ENCODE results near the gene PELI2. TPM values are rescaled to one million over a fixed set of nuclear protein-coding genes. Genes with fewer than 3 reads are reported as not detected.

Gene PELI2
- total RNA-seq, 1 experiment from 2014 or later = 19.5 TPM

GRCh38 chr14:56172074-56172473, 53.9 kb downstream of the PELI2 start:
- Mint-ChIP-seq H3K9me3 (ENCODE audit: low read depth, unreplicated experiment) (peaks cover 3% of the 10 kb centered on the region), H3K4me1 (ENCODE audit: low read depth, unreplicated experiment) (peaks cover 46% of the 10 kb centered on the region), H3K27ac (ENCODE audit: unreplicated experiment) (peak overlapping the region; percentile 12), H3K27me3 (ENCODE audit: unreplicated experiment) (no peaks in the 10 kb centered on the region), H3K36me3 (ENCODE audit: insufficient read depth, unreplicated experiment) (no peaks in the 10 kb centered on the region), H3K4me3 (ENCODE audit: low read depth, unreplicated experiment) (no peak overlapping the region)
- CTCF ChIA-PET = interaction anchor here (0.6 kb wide), 1 partner anchor 578 kb away, joined by 4 read pairs; no protein-coding TSS in a partner anchor
- TF ChIP-seq, protein P1, sequence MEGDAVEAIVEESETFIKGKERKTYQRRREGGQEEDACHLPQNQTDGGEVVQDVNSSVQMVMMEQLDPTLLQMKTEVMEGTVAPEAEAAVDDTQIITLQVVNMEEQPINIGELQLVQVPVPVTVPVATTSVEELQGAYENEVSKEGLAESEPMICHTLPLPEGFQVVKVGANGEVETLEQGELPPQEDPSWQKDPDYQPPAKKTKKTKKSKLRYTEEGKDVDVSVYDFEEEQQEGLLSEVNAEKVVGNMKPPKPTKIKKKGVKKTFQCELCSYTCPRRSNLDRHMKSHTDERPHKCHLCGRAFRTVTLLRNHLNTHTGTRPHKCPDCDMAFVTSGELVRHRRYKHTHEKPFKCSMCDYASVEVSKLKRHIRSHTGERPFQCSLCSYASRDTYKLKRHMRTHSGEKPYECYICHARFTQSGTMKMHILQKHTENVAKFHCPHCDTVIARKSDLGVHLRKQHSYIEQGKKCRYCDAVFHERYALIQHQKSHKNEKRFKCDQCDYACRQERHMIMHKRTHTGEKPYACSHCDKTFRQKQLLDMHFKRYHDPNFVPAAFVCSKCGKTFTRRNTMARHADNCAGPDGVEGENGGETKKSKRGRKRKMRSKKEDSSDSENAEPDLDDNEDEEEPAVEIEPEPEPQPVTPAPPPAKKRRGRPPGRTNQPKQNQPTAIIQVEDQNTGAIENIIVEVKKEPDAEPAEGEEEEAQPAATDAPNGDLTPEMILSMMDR (IDR thresholded peaks at IDR 0.05; ENCODE audit: unreplicated experiment) = no peak
- DNase-seq = no peak
- no TSS peak for BruUV-seq (replicated peaks)
- intact Hi-C loops (cut with micrococcal nuclease; ENCODE audit: unreplicated experiment) = no loop called here

DNA sequence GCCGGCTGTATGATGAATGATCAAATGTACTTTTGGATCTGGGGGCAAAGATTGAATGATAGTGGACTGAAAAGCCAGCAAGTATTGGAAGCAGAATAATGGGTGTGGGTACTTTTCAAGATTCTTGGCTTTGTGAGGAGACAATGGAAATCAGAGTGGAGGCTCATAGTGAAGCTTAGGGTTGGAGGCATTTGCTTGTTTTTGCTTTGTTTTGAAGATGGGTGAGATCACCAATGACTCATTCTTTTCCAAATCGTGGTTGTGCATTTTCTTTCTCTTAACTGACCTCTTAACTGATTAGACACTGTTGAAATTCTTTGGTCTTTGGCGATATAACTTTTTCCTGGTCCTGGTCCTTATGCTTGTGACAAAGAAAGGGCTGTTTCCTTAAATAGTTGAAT, 54.4 kb downstream of the PELI2 start:
- no peak overlapping the region for H3K4me3 Mint-ChIP-seq (ENCODE audit: low read depth, unreplicated experiment)

DNA sequence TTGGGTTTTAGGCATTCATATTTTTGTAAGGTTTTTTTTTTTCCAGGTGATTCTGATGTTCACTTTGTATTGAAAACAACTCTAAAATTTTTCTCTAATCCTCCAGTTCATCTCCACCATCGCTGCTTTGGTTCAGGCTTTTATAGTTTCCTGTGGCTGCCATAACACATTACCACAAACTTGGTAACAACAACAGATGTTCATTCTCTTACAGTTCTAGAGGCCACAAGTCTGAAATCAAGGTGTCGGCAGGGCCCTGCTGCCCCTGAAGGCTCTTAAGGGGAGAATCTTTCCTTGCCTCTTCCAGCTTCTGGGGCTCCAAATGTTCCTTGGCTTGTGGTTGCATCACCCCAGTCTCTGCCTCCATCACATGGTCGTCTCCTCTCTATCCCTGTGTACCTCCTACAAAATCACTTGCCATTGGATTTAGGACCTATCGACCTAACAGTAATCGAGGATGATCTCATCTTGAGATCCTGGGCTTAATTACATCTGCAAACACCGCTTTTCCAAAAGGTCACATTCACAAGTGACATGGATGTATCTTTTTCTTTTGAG, 55.2 kb downstream of the PELI2 start:
- Mint-ChIP-seq H3K27ac (ENCODE audit: unreplicated experiment) (peak overlapping the region; percentile 12), H3K9me3 (ENCODE audit: low read depth, unreplicated experiment) (no peaks in the 10 kb centered on the region), H3K27me3 (ENCODE audit: unreplicated experiment) (no peaks in the 10 kb centered on the region), H3K4me1 (ENCODE audit: low read depth, unreplicated experiment) (peaks cover 34% of the 10 kb centered on the region), H3K4me3 (ENCODE audit: low read depth, unreplicated experiment) (no peak overlapping the region), H3K36me3 (ENCODE audit: insufficient read depth, unreplicated experiment) (no peaks in the 10 kb centered on the region)
- no peak for DNase-seq
- CTCF ChIA-PET = no interaction called here
- intact Hi-C loops (cut with micrococcal nuclease; ENCODE audit: unreplicated experiment) = no loop called here
- no TSS peak for BruUV-seq (replicated peaks)
- TF ChIP-seq, protein P1 (IDR thresholded peaks at IDR 0.05; ENCODE audit: unreplicated experiment) = no peak

More for the DNA sequence above, 54.4 kb downstream of the PELI2 start:
- DNase-seq = no peak
- CTCF ChIA-PET = interaction anchor here (0.6 to 0.8 kb wide), 2 partner anchors 9 to 579 kb away, joined by 4 read pairs; no protein-coding TSS in a partner anchor
- intact Hi-C loops (cut with micrococcal nuclease; ENCODE audit: unreplicated experiment) = no loop called here
- no TSS peak for BruUV-seq (replicated peaks)
- TF ChIP-seq, protein P1 (IDR thresholded peaks at IDR 0.05; ENCODE audit: unreplicated experiment) = no peak
- Mint-ChIP-seq H3K36me3 (ENCODE audit: insufficient read depth, unreplicated experiment) (no peaks in the 10 kb centered on the region), H3K27me3 (ENCODE audit: unreplicated experiment) (no peaks in the 10 kb centered on the region), H3K4me1 (ENCODE audit: low read depth, unreplicated experiment) (peaks cover 41% of the 10 kb centered on the region), H3K9me3 (ENCODE audit: low read depth, unreplicated experiment) (no peaks in the 10 kb centered on the region), H3K27ac (ENCODE audit: unreplicated experiment) (peak overlapping the region; percentile 12)

DNA sequence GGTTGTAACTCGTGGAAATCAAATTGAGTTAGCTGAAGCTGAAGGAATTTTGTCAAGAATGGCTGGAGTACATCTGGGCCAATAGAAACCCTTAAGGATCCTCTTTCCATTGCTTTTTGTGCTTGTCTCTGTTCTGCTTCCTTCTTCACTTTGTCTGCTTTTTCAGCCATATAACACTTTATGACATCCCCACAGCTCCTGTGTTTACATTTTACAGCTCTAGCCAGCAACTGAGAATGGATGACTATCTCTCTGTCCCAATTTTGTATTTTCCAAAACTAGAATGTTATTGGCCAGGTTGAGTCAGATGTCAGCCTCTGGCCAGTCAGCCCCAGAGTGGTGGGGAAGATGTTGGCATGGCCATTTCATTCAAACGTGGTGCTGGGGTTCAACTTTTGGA, 57.6 kb downstream of the PELI2 start:
- TF ChIP-seq, protein P1 (IDR thresholded peaks at IDR 0.05; ENCODE audit: unreplicated experiment) = no peak

More for the DNA sequence above, 57.6 kb downstream of the PELI2 start:
- Mint-ChIP-seq H3K4me1 (ENCODE audit: low read depth, unreplicated experiment) (peaks cover 39% of the 10 kb centered on the region), H3K4me3 (ENCODE audit: low read depth, unreplicated experiment) (no peak overlapping the region), H3K9me3 (ENCODE audit: low read depth, unreplicated experiment) (no peaks in the 10 kb centered on the region), H3K27me3 (ENCODE audit: unreplicated experiment) (no peaks in the 10 kb centered on the region), H3K27ac (ENCODE audit: unreplicated experiment) (no peak overlapping the region), H3K36me3 (ENCODE audit: insufficient read depth, unreplicated experiment) (no peaks in the 10 kb centered on the region)
- CTCF ChIA-PET = no interaction called here
- DNase-seq = no peak
- no TSS peak for BruUV-seq (replicated peaks)
- intact Hi-C loops (cut with micrococcal nuclease; ENCODE audit: unreplicated experiment) = no loop called here
